ENCODE measurements around the gene POLR3A.

DNA sequence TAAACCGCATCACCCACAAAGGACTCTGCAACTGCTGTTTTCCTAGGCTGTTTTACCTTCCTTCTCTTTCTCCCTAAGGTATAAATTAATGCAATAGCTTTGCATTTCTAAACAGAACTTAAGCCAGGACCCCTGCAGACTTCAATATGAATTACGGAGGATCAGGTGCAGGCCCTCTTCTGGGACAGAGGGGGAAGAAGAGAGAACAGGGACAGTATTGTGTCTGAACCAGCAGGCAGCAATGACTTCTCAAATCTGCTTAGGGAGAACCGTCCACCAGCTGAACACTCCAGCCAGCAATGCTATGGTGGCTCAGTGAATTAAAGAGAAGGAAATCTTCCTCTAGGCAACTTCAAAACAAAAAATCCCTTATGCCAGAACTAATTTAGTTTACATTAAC lies 35.7 kb downstream of the POLR3A start:
- TF ChIP-seq EZH2 (IDR thresholded peaks at IDR 0.05; ENCODE audit: low read depth), result no peak
- TF ChIP-seq, protein P1, sequence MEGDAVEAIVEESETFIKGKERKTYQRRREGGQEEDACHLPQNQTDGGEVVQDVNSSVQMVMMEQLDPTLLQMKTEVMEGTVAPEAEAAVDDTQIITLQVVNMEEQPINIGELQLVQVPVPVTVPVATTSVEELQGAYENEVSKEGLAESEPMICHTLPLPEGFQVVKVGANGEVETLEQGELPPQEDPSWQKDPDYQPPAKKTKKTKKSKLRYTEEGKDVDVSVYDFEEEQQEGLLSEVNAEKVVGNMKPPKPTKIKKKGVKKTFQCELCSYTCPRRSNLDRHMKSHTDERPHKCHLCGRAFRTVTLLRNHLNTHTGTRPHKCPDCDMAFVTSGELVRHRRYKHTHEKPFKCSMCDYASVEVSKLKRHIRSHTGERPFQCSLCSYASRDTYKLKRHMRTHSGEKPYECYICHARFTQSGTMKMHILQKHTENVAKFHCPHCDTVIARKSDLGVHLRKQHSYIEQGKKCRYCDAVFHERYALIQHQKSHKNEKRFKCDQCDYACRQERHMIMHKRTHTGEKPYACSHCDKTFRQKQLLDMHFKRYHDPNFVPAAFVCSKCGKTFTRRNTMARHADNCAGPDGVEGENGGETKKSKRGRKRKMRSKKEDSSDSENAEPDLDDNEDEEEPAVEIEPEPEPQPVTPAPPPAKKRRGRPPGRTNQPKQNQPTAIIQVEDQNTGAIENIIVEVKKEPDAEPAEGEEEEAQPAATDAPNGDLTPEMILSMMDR (conservative IDR thresholded peaks at IDR 0.05), result no peak
